NB4 (cell line): ENCODE results near the gene CAMK2N1.
A peak's percentile ranks its signal among the peaks of the same experiment; 100 is the strongest.
"Not testable (repeated sequence)": the region's sequence is repeated elsewhere in the genome, so short reads cannot be mapped to it uniquely, and the experiment has no call there.

Experiments used
- DNase-seq: peaks from one replicate; pipeline ENCODE4 v3.0.0; 2010; ENCODE audit warnings: low read depth
- H3K4me3 ChIP-seq: one replicate; pipeline ENCODE4 v1.5.1; 2011; ENCODE audit warnings: mild to moderate bottlenecking, low read depth, low read length, moderate library complexity
- MAX ChIP-seq: IDR thresholded peaks from 2 replicates; pipeline ENCODE4 v1.6.1; 2011; ENCODE audit warnings: low read depth, low read length
- MYC ChIP-seq: IDR thresholded peaks from 2 replicates; pipeline ENCODE4 v1.6.1; 2011; ENCODE audit warnings: low read depth, low read length
- POLR2A ChIP-seq: IDR thresholded peaks from 2 replicates; pipeline ENCODE4 v1.6.1; 2011; ENCODE audit warnings: mild to moderate bottlenecking; ENCODE audit not compliant: insufficient read length; ENCODE audit errors: extremely low read depth
- TF ChIP-seq, protein P1 (sequence below): IDR thresholded peaks from one replicate; pipeline ENCODE4 v1.5.1; 2012; ENCODE audit warnings: low read depth, low read length

The CAMK2N1 gene

DNA sequence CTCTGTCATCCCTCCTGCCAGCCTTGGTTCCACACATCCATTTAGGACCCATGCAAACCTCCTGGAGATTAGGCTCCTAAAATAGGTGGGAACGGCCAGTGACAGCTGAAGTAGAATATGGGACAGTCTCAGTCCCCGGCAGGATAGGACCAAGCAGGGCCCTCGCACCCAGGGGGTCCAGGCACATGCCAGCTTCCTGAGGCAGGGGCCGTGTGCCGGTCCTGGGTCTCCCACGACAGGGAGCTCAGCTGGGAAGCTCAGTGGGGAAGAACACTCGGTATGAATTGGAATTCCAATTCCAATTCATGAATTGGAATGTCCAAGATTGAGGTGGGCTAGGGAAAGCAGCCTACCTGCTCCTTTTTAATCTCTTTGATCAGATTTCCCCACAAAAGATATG, 12.1 kb upstream of the CAMK2N1 start:
- TF ChIP-seq, protein P1, sequence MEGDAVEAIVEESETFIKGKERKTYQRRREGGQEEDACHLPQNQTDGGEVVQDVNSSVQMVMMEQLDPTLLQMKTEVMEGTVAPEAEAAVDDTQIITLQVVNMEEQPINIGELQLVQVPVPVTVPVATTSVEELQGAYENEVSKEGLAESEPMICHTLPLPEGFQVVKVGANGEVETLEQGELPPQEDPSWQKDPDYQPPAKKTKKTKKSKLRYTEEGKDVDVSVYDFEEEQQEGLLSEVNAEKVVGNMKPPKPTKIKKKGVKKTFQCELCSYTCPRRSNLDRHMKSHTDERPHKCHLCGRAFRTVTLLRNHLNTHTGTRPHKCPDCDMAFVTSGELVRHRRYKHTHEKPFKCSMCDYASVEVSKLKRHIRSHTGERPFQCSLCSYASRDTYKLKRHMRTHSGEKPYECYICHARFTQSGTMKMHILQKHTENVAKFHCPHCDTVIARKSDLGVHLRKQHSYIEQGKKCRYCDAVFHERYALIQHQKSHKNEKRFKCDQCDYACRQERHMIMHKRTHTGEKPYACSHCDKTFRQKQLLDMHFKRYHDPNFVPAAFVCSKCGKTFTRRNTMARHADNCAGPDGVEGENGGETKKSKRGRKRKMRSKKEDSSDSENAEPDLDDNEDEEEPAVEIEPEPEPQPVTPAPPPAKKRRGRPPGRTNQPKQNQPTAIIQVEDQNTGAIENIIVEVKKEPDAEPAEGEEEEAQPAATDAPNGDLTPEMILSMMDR: no peak
- TF ChIP-seq MYC: no peak
- no peak for TF ChIP-seq POLR2A
- no peak for TF ChIP-seq MAX
- DNase-seq: no peak
- H3K4me3 ChIP-seq: no peak overlapping the region

- no peak for TF ChIP-seq POLR2A
- TF ChIP-seq MAX: no peak
- no peak for TF ChIP-seq MYC
- TF ChIP-seq, protein P1: no peak
- H3K4me3 ChIP-seq: no peak overlapping the region
- DNase-seq: peak; percentile 22
Observed at GRCh38 chr1:20497506-20497905, 11.5 kb upstream of the CAMK2N1 start.

- not testable (repeated sequence) for H3K4me3 ChIP-seq, DNase-seq
Observed at GRCh38 chr1:20496725-20497383, 10.8 kb upstream of the CAMK2N1 start.

GRCh38 chr1:20496241-20496661, 10.2 kb upstream of the CAMK2N1 start:
- TF ChIP-seq POLR2A: no peak
- TF ChIP-seq MYC: no peak
- TF ChIP-seq, protein P1: no peak
- DNase-seq: no peak

DNA sequence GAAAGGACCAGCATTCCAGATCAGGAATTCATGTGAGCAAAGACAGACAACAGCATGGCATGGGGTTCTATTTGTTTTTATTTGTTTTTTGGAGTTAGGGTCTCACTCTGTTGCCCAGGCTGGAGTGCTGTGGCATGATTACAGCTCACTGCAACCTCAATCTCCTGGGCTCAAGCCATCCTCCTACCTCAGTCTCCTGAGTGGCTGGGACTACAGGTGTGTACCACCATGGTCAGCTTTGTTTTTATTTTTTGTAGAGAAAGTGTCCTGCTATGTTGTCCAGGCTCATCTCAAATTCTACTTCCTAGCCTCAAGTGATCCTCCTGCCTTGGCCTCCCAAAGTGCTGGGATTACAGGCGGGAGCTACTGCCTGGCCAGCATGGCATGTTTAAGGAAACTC, 9.7 kb upstream of the CAMK2N1 start:
- DNase-seq: no peak
- no peak overlapping the region for H3K4me3 ChIP-seq
- TF ChIP-seq POLR2A (no peak), MYC (no peak), MAX (no peak)
- TF ChIP-seq, protein P1: no peak

More at GRCh38 chr1:20496241-20496661, 10.2 kb upstream of the CAMK2N1 start:
- no peak overlapping the region for H3K4me3 ChIP-seq

DNA sequence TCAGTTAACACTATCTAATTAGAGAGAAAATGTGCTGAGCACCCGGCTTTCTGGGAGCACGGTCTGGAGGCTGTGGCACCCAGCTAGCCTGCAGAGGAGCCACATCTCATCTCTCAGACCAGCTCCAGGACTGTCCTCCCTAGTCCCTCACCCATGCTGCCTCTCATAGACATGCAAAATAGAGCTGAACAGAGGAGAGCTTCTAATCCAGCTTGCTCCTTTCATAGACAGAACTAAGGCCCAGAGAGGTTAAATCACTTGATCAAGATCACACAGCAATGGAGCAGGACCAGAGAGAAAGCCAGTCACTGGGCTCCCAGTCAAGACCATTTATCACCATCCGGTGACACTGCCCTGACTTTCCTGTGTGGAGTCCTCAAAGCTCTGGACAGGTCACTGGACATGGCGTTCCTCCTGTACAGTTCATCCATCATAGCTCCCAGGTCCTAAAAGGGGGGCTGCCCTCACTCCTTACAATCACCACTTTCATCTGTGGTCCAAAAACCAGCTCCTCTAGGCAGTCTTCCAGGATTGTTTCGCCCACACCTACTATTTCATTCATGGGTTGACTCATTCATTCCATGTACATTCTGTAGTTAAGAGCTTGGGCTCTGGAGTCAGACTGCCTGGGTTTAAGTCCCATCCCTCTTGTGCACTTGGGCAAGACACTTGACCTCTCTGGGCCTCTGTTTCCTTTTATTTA, 8.8 kb upstream of the CAMK2N1 start:
- no peak for TF ChIP-seq MYC
- no peak for TF ChIP-seq POLR2A
- TF ChIP-seq, protein P1: no peak
- TF ChIP-seq MAX: no peak
- DNase-seq: no peak
- no peak overlapping the region for H3K4me3 ChIP-seq
